Measurements from ENCODE around the gene TBL1X.
A peak's percentile ranks its signal among the peaks of the same experiment; 100 is the strongest.
"Not testable (repeated sequence)": the region's sequence is repeated elsewhere in the genome, so short reads cannot be mapped to it uniquely, and the experiment has no call there.

The TBL1X gene

GRCh38 chrX:9500584-9500983, 35.7 kb downstream of the TBL1X start:
- no peak for DNase-seq

- peak in 1 of 2 donors; percentile 10 for DNase-seq
Observed at GRCh38 chrX:9501362-9501761, 36.5 kb downstream of the TBL1X start.

- DNase-seq, result no peak
Observed at GRCh38 chrX:9503261-9503660, 38.4 kb downstream of the TBL1X start.

GRCh38 chrX:9510366-9510765, 45.5 kb downstream of the TBL1X start:
- DNase-seq, result no peak

- no peak for DNase-seq
Observed at GRCh38 chrX:9510980-9511379, 46.1 kb downstream of the TBL1X start.

GRCh38 chrX:9515489-9515888, 50.6 kb downstream of the TBL1X start:
- DNase-seq, result no peak

GRCh38 chrX:9515973-9516538, 51.2 kb downstream of the TBL1X start:
- no peak for DNase-seq

- DNase-seq, result no peak
Observed at GRCh38 chrX:9516635-9517034, 51.8 kb downstream of the TBL1X start.

- DNase-seq, result no peak
Observed at GRCh38 chrX:9518051-9518450, 53.2 kb downstream of the TBL1X start.

- no peak for DNase-seq
Observed at GRCh38 chrX:9518889-9519288, 54.0 kb downstream of the TBL1X start.

GRCh38 chrX:9519546-9520216, 54.8 kb downstream of the TBL1X start:
- no peak for DNase-seq

GRCh38 chrX:9520217-9520590, 55.3 kb downstream of the TBL1X start:
- DNase-seq, result no peak

GRCh38 chrX:9522378-9523155, 57.7 kb downstream of the TBL1X start:
- DNase-seq, result no peak

GRCh38 chrX:9525511-9526248, 60.8 kb downstream of the TBL1X start:
- DNase-seq, result peak in 1 of 2 donors; percentile 9

- no peak for DNase-seq
Observed at GRCh38 chrX:9526965-9527364, 62.1 kb downstream of the TBL1X start.

- DNase-seq, result no peak
Observed at GRCh38 chrX:9528498-9528897, 63.6 kb downstream of the TBL1X start.

- DNase-seq, result no peak
Observed at GRCh38 chrX:9529223-9529622, 64.4 kb downstream of the TBL1X start.

GRCh38 chrX:9530848-9531274, 66.0 kb downstream of the TBL1X start:
- DNase-seq, result peak; percentile 56 to 69

GRCh38 chrX:9532349-9532748, 67.5 kb downstream of the TBL1X start:
- DNase-seq, result no peak

- no peak for DNase-seq
Observed at GRCh38 chrX:9533611-9534010, 68.8 kb downstream of the TBL1X start.

- DNase-seq, result no peak
Observed at GRCh38 chrX:9534686-9535085, 69.8 kb downstream of the TBL1X start.

- no peak for DNase-seq
Observed at GRCh38 chrX:9535101-9535500, 70.2 kb downstream of the TBL1X start.

- not testable (repeated sequence) for DNase-seq
Observed at GRCh38 chrX:9536156-9536555, 71.3 kb downstream of the TBL1X start.
